ENCODE results near the gene PTBP3. TPM values are rescaled to one million over a fixed set of nuclear protein-coding genes. Genes with fewer than 3 reads are reported as not detected.
"Not testable (repeated sequence)": the region's sequence is repeated elsewhere in the genome, so short reads cannot be mapped to it uniquely, and the experiment has no call there.

The PTBP3 gene
- total RNA-seq, 6 experiments from 2014 or later: 31.1 to 52.5 (median 39.7) TPM

- Mint-ChIP-seq H3K36me3 (ENCODE audit: low read depth) (no peaks in the 10 kb centered on the region; the same call in none of the 2 replicates), H3K27ac (no peak overlapping the region), H3K27me3 (ENCODE audit: insufficient read depth) (peaks cover 1% of the 10 kb centered on the region), H3K4me1 (ENCODE audit: low read depth) (no peaks in the 10 kb centered on the region), H3K9me3 (peaks cover 5% of the 10 kb centered on the region; the same call in 1 of the 2 replicates), H3K4me3 (no peak overlapping the region)
- TF ChIP-seq CTCF (IDR thresholded peaks at IDR 0.05): no peak
- no peak for DNase-seq
Measured at GRCh38 chr9:112367465-112367864, 34.0 kb upstream of the PTBP3 start.

- no peak for DNase-seq
- Mint-ChIP-seq H3K27me3 (ENCODE audit: insufficient read depth) (no peaks in the 10 kb centered on the region; the same call in 1 of the 2 replicates), H3K9me3 (peaks cover 5% of the 10 kb centered on the region; the same call in 1 of the 2 replicates), H3K4me3 (no peak overlapping the region), H3K27ac (no peak overlapping the region), H3K4me1 (ENCODE audit: low read depth) (no peaks in the 10 kb centered on the region), H3K36me3 (ENCODE audit: low read depth) (no peaks in the 10 kb centered on the region; the same call in none of the 2 replicates)
- TF ChIP-seq CTCF (IDR thresholded peaks at IDR 0.05): peak; percentile 48
Measured at GRCh38 chr9:112366591-112366990, 33.2 kb upstream of the PTBP3 start.

- DNase-seq; H3K4me3 Mint-ChIP-seq; H3K4me1 Mint-ChIP-seq (ENCODE audit: low read depth); H3K27me3 Mint-ChIP-seq (ENCODE audit: insufficient read depth); H3K9me3 Mint-ChIP-seq; H3K27ac Mint-ChIP-seq; H3K36me3 Mint-ChIP-seq (ENCODE audit: low read depth): not testable (repeated sequence)
Measured at GRCh38 chr9:112365257-112365656, 31.8 kb upstream of the PTBP3 start.

- TF ChIP-seq CTCF (IDR thresholded peaks at IDR 0.05): no peak
- no peak for DNase-seq
- no peaks in the 10 kb centered on the region; the same call in none of the 2 replicates for H3K36me3 Mint-ChIP-seq (ENCODE audit: low read depth)
- H3K27me3 Mint-ChIP-seq (ENCODE audit: insufficient read depth): no peaks in the 10 kb centered on the region; the same call in 1 of the 2 replicates
- peaks cover 12% of the 10 kb centered on the region for H3K4me1 Mint-ChIP-seq (ENCODE audit: low read depth)
- H3K9me3 Mint-ChIP-seq: peaks cover 5% of the 10 kb centered on the region; the same call in 1 of the 2 replicates
- H3K27ac Mint-ChIP-seq: no peak overlapping the region
- H3K4me3 Mint-ChIP-seq: no peak overlapping the region
Measured at GRCh38 chr9:112364761-112365160, 31.3 kb upstream of the PTBP3 start.

- no peak overlapping the region for H3K27ac Mint-ChIP-seq
- H3K27me3 Mint-ChIP-seq (ENCODE audit: insufficient read depth): no peaks in the 10 kb centered on the region; the same call in 1 of the 2 replicates
- DNase-seq: peak; percentile 48
- H3K36me3 Mint-ChIP-seq (ENCODE audit: low read depth): no peaks in the 10 kb centered on the region
- peak; percentile 90 for TF ChIP-seq CTCF (IDR thresholded peaks at IDR 0.05)
- peaks cover 13% of the 10 kb centered on the region for H3K4me1 Mint-ChIP-seq (ENCODE audit: low read depth)
- peak overlapping the region; percentile 66 for H3K4me3 Mint-ChIP-seq
- H3K9me3 Mint-ChIP-seq: peaks cover 5% of the 10 kb centered on the region; the same call in 1 of the 2 replicates
Measured at GRCh38 chr9:112361601-112362000, 28.2 kb upstream of the PTBP3 start.

GRCh38 chr9:112360047-112360804 is 26.8 kb upstream of the PTBP3 start:
- H3K36me3 Mint-ChIP-seq (ENCODE audit: low read depth): no peaks in the 10 kb centered on the region
- H3K4me1 Mint-ChIP-seq (ENCODE audit: low read depth): peaks cover 13% of the 10 kb centered on the region
- DNase-seq: peak; percentile 41
- no peaks in the 10 kb centered on the region; the same call in 1 of the 2 replicates for H3K27me3 Mint-ChIP-seq (ENCODE audit: insufficient read depth)
- no peak overlapping the region for H3K4me3 Mint-ChIP-seq
- TF ChIP-seq CTCF (IDR thresholded peaks at IDR 0.05): no peak
- no peak overlapping the region for H3K27ac Mint-ChIP-seq
- H3K9me3 Mint-ChIP-seq: peaks cover under 1% of the 10 kb centered on the region; the same call in 1 of the 2 replicates
